Mammary epithelial cell (primary cell): ENCODE measurements around the gene SYT14.

ENCODE experiments used
- CTCF ChIP-seq, 2 donors: IDR thresholded peaks in 1 of 2; conservative IDR thresholded peaks in 1 of 2; 2 replicates each; pipeline ENCODE4 v1.5.1; 2011 to 2012; ENCODE audit warnings: inconsistent platforms in 2 of 2, low read length in 2 of 2, mild to moderate bottlenecking in 2 of 2, control low read depth in 1 of 2, low read depth in 1 of 2; ENCODE audit not compliant: insufficient read depth in 1 of 2; ENCODE audit errors: extremely low read depth in 1 of 2
- EZH2 ChIP-seq: IDR thresholded peaks from 2 replicates; pipeline ENCODE4 v1.6.1; 2012; ENCODE audit warnings: low read length, inconsistent platforms, borderline replicate concordance

DNA sequence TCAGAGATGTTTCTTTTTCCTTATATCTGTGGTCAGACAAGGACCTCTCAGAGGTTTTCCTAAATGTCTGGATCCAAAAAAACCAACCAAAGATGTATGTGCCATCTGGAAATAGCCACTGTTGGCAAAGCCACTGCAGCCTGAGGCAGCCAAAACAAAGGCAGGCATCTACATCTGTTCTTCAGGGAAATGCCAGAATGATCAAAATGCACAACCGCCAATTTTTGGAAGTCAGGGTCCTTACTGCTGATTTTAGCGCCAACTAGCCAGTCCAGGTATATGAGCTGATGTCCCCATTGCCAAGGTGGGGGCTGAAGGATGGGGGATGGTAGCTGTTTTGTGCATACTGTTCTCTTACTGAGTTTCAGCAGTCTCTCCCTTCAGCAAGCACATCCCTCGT lies 45.9 kb downstream of the SYT14 start:
- TF ChIP-seq CTCF (conservative IDR thresholded peaks at IDR 0.05 in 1 of 2, IDR thresholded peaks at IDR 0.05 in 1 of 2; ENCODE audit: extremely low read depth in 1 of 2, insufficient read depth in 1 of 2, low read depth in 1 of 2, low read length in 2 of 2) (no peak), EZH2 (no peak)
